NCI-H1105 treated with DMSO at 0.1 percent for 48 hours (cell line): ENCODE data around the gene PLPP3.
A peak's percentile ranks its signal among the peaks of the same experiment; 100 is the strongest.
"Not testable (repeated sequence)": the region's sequence is repeated elsewhere in the genome, so short reads cannot be mapped to it uniquely, and the experiment has no call there.

Experiments
- DNase-seq: peaks from one replicate; lab custom pipeline; 2025; lab: John Stamatoyannopoulos, UW

The PLPP3 gene

GRCh38 chr1:56578963-56579875 is at the start of gene PLPP3:
PLPP3 (minus strand) TSS chr1:56579563; CDS start chr1:56579016, 547 bp downstream.
- peak; percentile 75 for DNase-seq

- no peak for DNase-seq
Measured at GRCh38 chr1:56627636-56628039, 48.3 kb upstream of the PLPP3 start.

GRCh38 chr1:56627019-56627635 is 47.8 kb upstream of the PLPP3 start:
- DNase-seq = no peak

GRCh38 chr1:56626546-56626945 is 47.2 kb upstream of the PLPP3 start:
- DNase-seq = no peak

GRCh38 chr1:56625819-56626440 is 46.6 kb upstream of the PLPP3 start:
- no peak for DNase-seq

- DNase-seq = no peak
Measured at GRCh38 chr1:56617141-56617540, 37.8 kb upstream of the PLPP3 start.

GRCh38 chr1:56610770-56611169 is 31.4 kb upstream of the PLPP3 start:
- DNase-seq = not testable (repeated sequence)

GRCh38 chr1:56610097-56610496 is 30.7 kb upstream of the PLPP3 start:
- DNase-seq = not testable (repeated sequence)

GRCh38 chr1:56595397-56596191 is 16.2 kb upstream of the PLPP3 start:
- not testable (repeated sequence) for DNase-seq

- no peak for DNase-seq
Measured at GRCh38 chr1:56591909-56592308, 12.5 kb upstream of the PLPP3 start.

- no peak for DNase-seq
Measured at GRCh38 chr1:56590520-56591011, 11.2 kb upstream of the PLPP3 start.

- DNase-seq = no peak
Measured at GRCh38 chr1:56589369-56589768, 10.0 kb upstream of the PLPP3 start.

GRCh38 chr1:56586502-56586901 is 7.1 kb upstream of the PLPP3 start:
- DNase-seq = no peak

- no peak for DNase-seq
Measured at GRCh38 chr1:56585985-56586384, 6.6 kb upstream of the PLPP3 start.

- peak; percentile 75 for DNase-seq
Measured at GRCh38 chr1:56584910-56585528, 5.7 kb upstream of the PLPP3 start.

GRCh38 chr1:56583957-56584468 is 4.7 kb upstream of the PLPP3 start:
- DNase-seq = no peak

- no peak for DNase-seq
Measured at GRCh38 chr1:56580771-56581170, 1.4 kb upstream of the PLPP3 start.

GRCh38 chr1:56578138-56578962 is 1.0 kb downstream of the PLPP3 start:
- peak; percentile 70 for DNase-seq

- DNase-seq = no peak
Measured at GRCh38 chr1:56577406-56578137, 1.8 kb downstream of the PLPP3 start.
